Kidney (tissue), 14 donors: ENCODE measurements around the gene DPP10. TPM values are rescaled to one million over a fixed set of nuclear protein-coding genes. Genes with fewer than 3 reads are reported as not detected.

ENCODE experiments used
- DNase-seq, 5 donors: peaks; one replicate each; pipeline ENCODE4 v3.0.0-alpha.2; 2013 to 2020
- FAIRE-seq: peaks from 2 replicates; lab custom pipeline; 2012; peaks lifted over from hg19 to GRCh38; lab: Jason Lieb, UNC
- H3K27ac ChIP-seq, 2 donors: one replicate each; pipeline ENCODE4 v1.7.0; 2013; ENCODE audit warnings: low read depth in 2 of 2, low read length in 2 of 2, inconsistent platforms in 1 of 2
- H3K27me3 ChIP-seq: one replicate; pipeline ENCODE4 v1.7.1; 2013; ENCODE audit warnings: low read length, inconsistent platforms; ENCODE audit not compliant: control insufficient read depth, insufficient read depth
- H3K36me3 ChIP-seq, 3 donors: one replicate each; pipeline versions ENCODE4 v1.7.0 to v1.7.1; 2013; ENCODE audit warnings: low read length in 3 of 3, control low read depth in 1 of 3, inconsistent platforms in 1 of 3; ENCODE audit not compliant: insufficient read depth in 3 of 3, control insufficient read depth in 2 of 3
- H3K4me1 ChIP-seq, 3 donors: one replicate each; pipeline versions ENCODE4 v1.7.0 to v1.7.1; 2013; ENCODE audit warnings: low read length in 3 of 3, inconsistent platforms in 1 of 3, low read depth in 1 of 3; ENCODE audit not compliant: control insufficient read depth in 2 of 3, insufficient read depth in 2 of 3
- H3K4me3 ChIP-seq, 3 donors: one replicate each; pipeline versions ENCODE4 v1.7.0 to v1.8.1; 2013; ENCODE audit warnings: low read length in 3 of 3, control low read depth in 1 of 3, inconsistent platforms in 1 of 3
- H3K9ac ChIP-seq, 3 donors: one replicate each; pipeline versions ENCODE4 v1.7.0 to v1.7.1; 2013; ENCODE audit warnings: low read length in 3 of 3, control low read depth in 1 of 3, inconsistent platforms in 1 of 3
- H3K9me3 ChIP-seq, 3 donors: one replicate each; pipeline versions ENCODE4 v1.7.0 to v1.7.1; 2013; ENCODE audit warnings: low read length in 3 of 3, control low read depth in 1 of 3, inconsistent platforms in 1 of 3; ENCODE audit not compliant: control insufficient read depth in 2 of 3, insufficient read depth in 1 of 3
- CTCF ChIP-seq: IDR thresholded peaks from 3 replicates; pipeline ENCODE4 v1.5.1; 2012; ENCODE audit warnings: mild to moderate bottlenecking, moderate library complexity, borderline replicate concordance; ENCODE audit not compliant: insufficient read depth; ENCODE audit errors: extremely low read depth
- intact Hi-C: fragments of 100-400 bp; cut with DNase I; formaldehyde crosslinking; loops from one replicate; pipeline ENCODE4 v1.11.1; 2022
- polyA plus RNA-seq: library from polyadenylated mRNA; stranded (reverse); fragments of 350-450 nt; fragmentation: Illumina TruSeq; extraction: RNeasy Lipid Tissue Mini Kit (QIAGEN cat#74804); gene quantifications from one replicate; pipeline ENCODE4 v1.2.3, GENCODE V29; 2014; ENCODE audit warnings: low read depth, low replicate concordance; ENCODE audit not compliant: insufficient read depth
- total RNA-seq: library from RNA; stranded (reverse); fragmentation: NEBNext Ultra II Directional; extraction: Animal tissue kit (Norgen Biotek cat#: 25700); gene quantifications from one replicate; pipeline ENCODE4 v1.2.1, GENCODE V29; 2021
- donor health status: control.
- donor health status: control.
- donor health status: control.
- donor health status: control.
- donor health status: control.
- donor health status: DM: yes; HTN: yes; CAD: no.
- donor health status: Normal renal cell carcinoma (clear cell type).

The DPP10 gene
- total and polyA plus RNA-seq, 2 donors from 2014 or later, result 0.67 TPM; not detected in 1

- Histone ChIP-seq H3K9me3 (no peaks in the 10 kb centered on the region), H3K4me3 (peak overlapping the region; percentile 67 to 74 (median 71)), H3K27me3 (no peaks in the 10 kb centered on the region), H3K9ac (peak overlapping the region in 1 of 3 donors; percentile 40), H3K36me3 (no peaks in the 10 kb centered on the region), H3K4me1 (peaks cover 0 to 2% (median 0%) of the 10 kb centered on the region in 3 donors), H3K27ac (no peak overlapping the region)
- TF ChIP-seq CTCF, result no peak
- DNase-seq (peak; percentile 54 to 71 (median 67)), FAIRE-seq (no peak)
- intact Hi-C loops, result no loop called here
Observed at GRCh38 chr2:114661971-114662939, 219.8 kb downstream of the DPP10 start.

- Histone ChIP-seq H3K9ac (no peak overlapping the region), H3K27ac (no peak overlapping the region), H3K9me3 (no peaks in the 10 kb centered on the region), H3K4me3 (no peak overlapping the region), H3K36me3 (no peaks in the 10 kb centered on the region), H3K27me3 (no peaks in the 10 kb centered on the region), H3K4me1 (no peaks in the 10 kb centered on the region)
- TF ChIP-seq CTCF, result no peak
- intact Hi-C loops, result no loop called here
- DNase-seq (no peak), FAIRE-seq (no peak)
Observed at GRCh38 chr2:114668415-114668814, 226.0 kb downstream of the DPP10 start.

- FAIRE-seq (no peak), DNase-seq (no peak)
- no peaks in the 10 kb centered on the region for H3K9me3 ChIP-seq
- H3K27ac ChIP-seq, result no peak overlapping the region
- H3K4me3 ChIP-seq, result no peak overlapping the region
- H3K27me3 ChIP-seq, result no peaks in the 10 kb centered on the region
- no peaks in the 10 kb centered on the region for H3K4me1 ChIP-seq
- intact Hi-C loops, result no loop called here
- no peak overlapping the region for H3K9ac ChIP-seq
- no peaks in the 10 kb centered on the region for H3K36me3 ChIP-seq
- TF ChIP-seq CTCF, result no peak
Observed at GRCh38 chr2:114683251-114683650, 240.8 kb downstream of the DPP10 start.
